ENCODE results near the gene TRPM2. TPM values are rescaled to one million over a fixed set of nuclear protein-coding genes. Genes with fewer than 3 reads are reported as not detected.

The TRPM2 gene
- total and polyA plus RNA-seq, 2 of the 13 experiments (the other 11 are each of a cell fraction or from before 2014, with no cell fraction given), result 0.07 to 0.20 TPM

DNA sequence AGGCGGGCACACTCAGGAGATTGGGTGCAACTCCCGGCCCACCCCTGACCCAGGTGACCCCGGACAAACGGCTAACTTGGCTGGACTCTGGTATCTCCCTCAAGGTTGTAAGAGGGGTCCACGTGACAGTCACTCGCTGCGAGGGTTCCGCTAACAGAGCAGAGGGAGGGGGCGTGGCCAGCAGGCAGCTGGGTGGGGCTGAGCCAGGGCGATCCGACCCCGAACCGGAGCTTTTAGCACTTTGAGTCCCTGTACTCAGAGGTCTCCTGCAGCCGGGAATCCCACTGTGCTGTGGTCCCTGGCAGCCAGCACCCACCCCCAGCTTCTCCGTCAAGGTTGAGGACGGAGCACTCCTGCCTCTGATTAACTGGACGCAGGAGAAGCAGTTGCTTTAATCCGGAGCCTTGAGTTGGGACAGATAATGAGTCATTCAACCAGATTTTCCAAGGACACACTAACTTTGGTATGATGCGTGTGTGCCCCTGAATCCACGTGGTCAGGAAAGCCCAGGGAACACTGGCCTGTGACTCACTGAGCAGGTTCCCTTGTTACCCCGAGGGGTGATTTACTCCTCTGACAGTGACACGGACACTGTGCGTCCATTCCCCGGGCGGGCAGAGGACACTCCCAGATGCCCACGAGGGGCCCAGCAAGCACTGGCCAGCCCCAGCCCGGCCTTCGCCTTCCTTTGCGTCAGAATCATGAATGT, 16.8 kb downstream of the TRPM2 start (continued):
- TF ChIP-seq ZHX1 (CRISPR knock-in tag; IDR thresholded peaks at IDR 0.05; ENCODE audit: low read depth), result 0 out of 2 replicates have a peak, but pooled peaks have one; percentile 37
- TF ChIP-seq, protein P1, sequence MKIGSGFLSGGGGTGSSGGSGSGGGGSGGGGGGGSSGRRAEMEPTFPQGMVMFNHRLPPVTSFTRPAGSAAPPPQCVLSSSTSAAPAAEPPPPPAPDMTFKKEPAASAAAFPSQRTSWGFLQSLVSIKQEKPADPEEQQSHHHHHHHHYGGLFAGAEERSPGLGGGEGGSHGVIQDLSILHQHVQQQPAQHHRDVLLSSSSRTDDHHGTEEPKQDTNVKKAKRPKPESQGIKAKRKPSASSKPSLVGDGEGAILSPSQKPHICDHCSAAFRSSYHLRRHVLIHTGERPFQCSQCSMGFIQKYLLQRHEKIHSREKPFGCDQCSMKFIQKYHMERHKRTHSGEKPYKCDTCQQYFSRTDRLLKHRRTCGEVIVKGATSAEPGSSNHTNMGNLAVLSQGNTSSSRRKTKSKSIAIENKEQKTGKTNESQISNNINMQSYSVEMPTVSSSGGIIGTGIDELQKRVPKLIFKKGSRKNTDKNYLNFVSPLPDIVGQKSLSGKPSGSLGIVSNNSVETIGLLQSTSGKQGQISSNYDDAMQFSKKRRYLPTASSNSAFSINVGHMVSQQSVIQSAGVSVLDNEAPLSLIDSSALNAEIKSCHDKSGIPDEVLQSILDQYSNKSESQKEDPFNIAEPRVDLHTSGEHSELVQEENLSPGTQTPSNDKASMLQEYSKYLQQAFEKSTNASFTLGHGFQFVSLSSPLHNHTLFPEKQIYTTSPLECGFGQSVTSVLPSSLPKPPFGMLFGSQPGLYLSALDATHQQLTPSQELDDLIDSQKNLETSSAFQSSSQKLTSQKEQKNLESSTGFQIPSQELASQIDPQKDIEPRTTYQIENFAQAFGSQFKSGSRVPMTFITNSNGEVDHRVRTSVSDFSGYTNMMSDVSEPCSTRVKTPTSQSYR (CRISPR knock-in tag; IDR thresholded peaks at IDR 0.05; ENCODE audit: borderline replicate concordance), result no peak
- TF ChIP-seq GATA4 (IDR thresholded peaks at IDR 0.05; ENCODE audit: borderline replicate concordance, low read depth), result no peak
- no peak for TF ChIP-seq ZNF101 (CRISPR knock-in tag; IDR thresholded peaks at IDR 0.05; ENCODE audit: borderline replicate concordance, low read depth)
- TF ChIP-seq PREB (CRISPR knock-in tag; IDR thresholded peaks at IDR 0.05), result no peak
- peak; percentile 27; the same call in 1 of the 2 replicates for TF ChIP-seq NCOA2 (CRISPR knock-in tag; IDR thresholded peaks at IDR 0.05)
- TF ChIP-seq KLF15 (CRISPR knock-in tag; IDR thresholded peaks at IDR 0.05; ENCODE audit: borderline replicate concordance), result no peak
- no peak for TF ChIP-seq KAT8 (CRISPR knock-in tag; IDR thresholded peaks at IDR 0.05)
- no peak for TF ChIP-seq ONECUT2 (CRISPR knock-in tag; IDR thresholded peaks at IDR 0.05)
- peak in 1 of 2 experiments; percentile 19; a peak in 1 of 4 replicates for TF ChIP-seq EP300 (IDR thresholded peaks at IDR 0.05; ENCODE audit: low read depth in 2 of 2, low read length in 2 of 2)
- TF ChIP-seq EP300 (CRISPR knock-in tag; IDR thresholded peaks at IDR 0.05; ENCODE audit: borderline replicate concordance), result no peak; the same call in 1 of the 2 replicates
- TF ChIP-seq, protein P2, sequence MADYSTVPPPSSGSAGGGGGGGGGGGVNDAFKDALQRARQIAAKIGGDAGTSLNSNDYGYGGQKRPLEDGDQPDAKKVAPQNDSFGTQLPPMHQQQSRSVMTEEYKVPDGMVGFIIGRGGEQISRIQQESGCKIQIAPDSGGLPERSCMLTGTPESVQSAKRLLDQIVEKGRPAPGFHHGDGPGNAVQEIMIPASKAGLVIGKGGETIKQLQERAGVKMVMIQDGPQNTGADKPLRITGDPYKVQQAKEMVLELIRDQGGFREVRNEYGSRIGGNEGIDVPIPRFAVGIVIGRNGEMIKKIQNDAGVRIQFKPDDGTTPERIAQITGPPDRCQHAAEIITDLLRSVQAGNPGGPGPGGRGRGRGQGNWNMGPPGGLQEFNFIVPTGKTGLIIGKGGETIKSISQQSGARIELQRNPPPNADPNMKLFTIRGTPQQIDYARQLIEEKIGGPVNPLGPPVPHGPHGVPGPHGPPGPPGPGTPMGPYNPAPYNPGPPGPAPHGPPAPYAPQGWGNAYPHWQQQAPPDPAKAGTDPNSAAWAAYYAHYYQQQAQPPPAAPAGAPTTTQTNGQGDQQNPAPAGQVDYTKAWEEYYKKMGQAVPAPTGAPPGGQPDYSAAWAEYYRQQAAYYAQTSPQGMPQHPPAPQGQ (CRISPR knock-in tag; IDR thresholded peaks at IDR 0.05; ENCODE audit: borderline replicate concordance), result no peak
- peak; percentile 21 for TF ChIP-seq HDAC1 (CRISPR knock-in tag; IDR thresholded peaks at IDR 0.05)
- no peak for TF ChIP-seq ETS1 (CRISPR knock-in tag; IDR thresholded peaks at IDR 0.05)
- TF ChIP-seq RBAK (CRISPR knock-in tag; IDR thresholded peaks at IDR 0.05), result no peak
- peak; percentile 46; the same call in 1 of the 2 replicates for TF ChIP-seq ZNF263 (CRISPR knock-in tag; IDR thresholded peaks at IDR 0.05)
- TF ChIP-seq IRX3 (CRISPR knock-in tag; IDR thresholded peaks at IDR 0.05; ENCODE audit: borderline replicate concordance, low read depth), result no peak
- TF ChIP-seq SPEN (CRISPR knock-in tag; IDR thresholded peaks at IDR 0.05; ENCODE audit: low read depth), result peak; percentile 36; the same call in 1 of the 2 replicates

Data from HepG2 (cell line).